Pancreas (tissue), 10 donors: Measurements from ENCODE around the gene HIPK4. TPM values are rescaled to one million over a fixed set of nuclear protein-coding genes. Genes with fewer than 3 reads are reported as not detected.

Source experiments
- ATAC-seq, 4 donors: fragments of 200-7000 bp; cut with Tn5 transposase; one replicate each; pipeline versions ENCODE4 v1.8.0 to v1.9.1; 2020; ENCODE audit warnings: mild to moderate bottlenecking in 4 of 4, moderate library complexity in 4 of 4
- DNase-seq, 6 donors: peaks; one replicate each; pipeline ENCODE4 v3.0.0-alpha.2; 2020
- FAIRE-seq: peaks from 2 replicates; lab custom pipeline; 2012; peaks lifted over from hg19 to GRCh38; lab: Jason Lieb, UNC
- H3K27ac ChIP-seq, 4 donors: fragments of 200-600 bp; sonication (generic); 1 replicate in 3 of 4; 2 replicates in 1 of 4; pipeline versions ENCODE4 v1.5.0 to v1.8.0; 2020
- H3K27me3 ChIP-seq, 4 donors: fragments of 200-600 bp; one replicate each; pipeline ENCODE4 v1.8.0; 2021
- H3K36me3 ChIP-seq, 3 donors: fragments of 200-600 bp; sonication (generic) in 1 of 3; one replicate each; pipeline versions ENCODE4 v1.5.0 to v1.8.0; 2020 to 2021
- H3K4me1 ChIP-seq, 3 donors: fragments of 200-600 bp; one replicate each; pipeline ENCODE4 v1.8.0; 2021
- H3K4me3 ChIP-seq, 4 donors: fragments of 200-600 bp; sonication (generic) in 2 of 4; one replicate each; pipeline versions ENCODE4 v1.5.0 to v1.8.0; 2020 to 2021
- H3K9me3 ChIP-seq, 4 donors: fragments of 200-600 bp; one replicate each; pipeline ENCODE4 v1.8.0; 2021
- WGBS, 2 donors: extraction: QIAGEN DNeasy Blood & Tissue Kit; methylation state at CpG; one replicate each; pipeline ENCODE4 v1.1.7; 2013; 5-methylcytosine and 5-hydroxymethylcytosine counted together
- intact Hi-C, 3 donors: fragments of 100-400 bp; cut with DNase I; formaldehyde crosslinking; loops; one replicate each; pipeline versions ENCODE4 v1.11.1 to v1.14.2; 2022
- polyA plus RNA-seq, 2 donors: library from polyadenylated mRNA; stranded (reverse); fragments of 200-250 nt; gene quantifications; one replicate each; pipeline ENCODE4 v1.2.3, GENCODE V29; 2013
- total RNA-seq, 6 donors: library from RNA; stranded (reverse); fragmentation: NEBNext Ultra II Directional in 4 of 6; extraction: Animal tissue kit (Norgen Biotek cat#: 25700) in 4 of 6; gene quantifications; one replicate each; pipeline versions ENCODE4 v1.2.1 to v1.2.4, GENCODE V29; 2021 to 2023
- TF ChIP-seq, protein P1 (sequence below), 4 donors: fragments of 200-600 bp; sonication (generic) in 3 of 4; IDR thresholded peaks; one replicate each; pipeline versions ENCODE4 v1.5.0 to v1.8.0; 2021; ENCODE audit warnings: antibody characterized with exemption in 4 of 4
- donor health status: healthy with polysubstance abuse.
- donor health status: DM: no; HTN: no; CAD: no; lungs with moderate emphysema.
- donor health status: DM: no; HTN: no; CAD: no.
- donor health status: control.
- donor health status: control.
- donor health status: Bipolar disorder and iron deficiency.
- donor health status: DM: yes; HTN: yes; CAD: no.
- donor health status: DM: no; HTN: no; CAD: no.
- donor health status: DM: no; HTN: no; CAD: no.
- donor health status: DM: yes; HTN: yes; CAD: no.

HIPK4 gene
- total and polyA plus RNA-seq, 8 donors, result 0.05 to 0.14 (median 0.08) TPM; not detected in 3

DNA sequence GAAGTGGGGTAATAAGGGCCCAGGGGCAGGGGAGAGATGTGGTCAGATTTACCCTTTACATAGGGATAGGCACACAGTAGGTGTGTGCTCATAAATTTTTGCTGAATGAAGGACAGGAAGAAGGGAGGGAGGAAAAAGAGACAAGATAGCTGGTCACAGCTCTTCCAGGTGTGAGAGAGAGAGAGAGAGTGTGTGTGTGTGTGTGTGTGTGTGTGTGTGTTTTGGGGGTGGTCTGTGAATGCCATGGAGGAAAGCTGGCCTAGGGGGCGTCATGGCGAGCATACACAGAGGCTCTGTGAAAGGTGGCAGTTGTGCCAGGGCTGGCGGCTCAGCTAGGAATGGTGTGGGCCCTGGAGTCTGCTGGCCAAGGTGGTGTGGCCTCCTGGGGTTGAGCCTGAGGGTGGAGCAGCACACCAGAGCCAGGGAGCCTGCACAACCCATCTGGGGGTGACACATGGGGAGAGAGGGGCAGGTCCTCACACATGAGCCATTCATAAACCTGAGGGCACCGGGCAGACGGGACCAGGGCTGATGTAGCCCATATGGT is 29.2 kb upstream of the HIPK4 start:
- no peak overlapping the region for H3K27ac ChIP-seq
- 51 to 56% methylated on average over 5 of the region's 5 CpGs for WGBS, 2 donors
- intact Hi-C loops, result no loop called here
- TF ChIP-seq, protein P1, sequence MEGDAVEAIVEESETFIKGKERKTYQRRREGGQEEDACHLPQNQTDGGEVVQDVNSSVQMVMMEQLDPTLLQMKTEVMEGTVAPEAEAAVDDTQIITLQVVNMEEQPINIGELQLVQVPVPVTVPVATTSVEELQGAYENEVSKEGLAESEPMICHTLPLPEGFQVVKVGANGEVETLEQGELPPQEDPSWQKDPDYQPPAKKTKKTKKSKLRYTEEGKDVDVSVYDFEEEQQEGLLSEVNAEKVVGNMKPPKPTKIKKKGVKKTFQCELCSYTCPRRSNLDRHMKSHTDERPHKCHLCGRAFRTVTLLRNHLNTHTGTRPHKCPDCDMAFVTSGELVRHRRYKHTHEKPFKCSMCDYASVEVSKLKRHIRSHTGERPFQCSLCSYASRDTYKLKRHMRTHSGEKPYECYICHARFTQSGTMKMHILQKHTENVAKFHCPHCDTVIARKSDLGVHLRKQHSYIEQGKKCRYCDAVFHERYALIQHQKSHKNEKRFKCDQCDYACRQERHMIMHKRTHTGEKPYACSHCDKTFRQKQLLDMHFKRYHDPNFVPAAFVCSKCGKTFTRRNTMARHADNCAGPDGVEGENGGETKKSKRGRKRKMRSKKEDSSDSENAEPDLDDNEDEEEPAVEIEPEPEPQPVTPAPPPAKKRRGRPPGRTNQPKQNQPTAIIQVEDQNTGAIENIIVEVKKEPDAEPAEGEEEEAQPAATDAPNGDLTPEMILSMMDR (IDR thresholded peaks at IDR 0.05), result no peak
- peaks cover 0 to 18% (median 5%) of the 10 kb centered on the region in 3 donors for H3K4me1 ChIP-seq
- no peak for ATAC-seq
- no peaks in the 10 kb centered on the region for H3K36me3 ChIP-seq
- H3K9me3 ChIP-seq, result no peaks in the 10 kb centered on the region
- no peak for FAIRE-seq
- no peak for DNase-seq
- no peak overlapping the region for H3K4me3 ChIP-seq
- H3K27me3 ChIP-seq, result no peaks in the 10 kb centered on the region

DNA sequence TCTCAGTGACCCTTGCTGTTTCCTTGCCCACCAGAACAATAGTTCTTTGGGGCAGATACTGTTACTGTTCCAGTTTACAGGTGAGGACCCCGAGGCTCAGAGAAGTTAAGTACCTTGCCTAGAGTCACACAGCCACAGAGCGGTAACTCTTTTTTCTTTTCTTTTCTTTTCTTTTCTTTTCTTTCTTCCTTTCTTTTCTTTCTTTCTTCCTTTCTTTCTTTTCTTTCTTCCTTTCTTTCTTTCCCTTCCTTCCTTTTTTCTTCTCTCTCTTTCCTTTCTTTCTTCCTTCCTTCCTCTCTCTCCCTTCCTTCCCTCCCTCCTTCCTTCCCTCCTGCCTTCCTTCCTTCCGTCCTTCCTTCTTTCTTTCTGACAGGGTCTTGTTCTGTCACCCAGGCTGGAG is 28.1 kb upstream of the HIPK4 start:
- Histone ChIP-seq H3K9me3 (no peaks in the 10 kb centered on the region), H3K27me3 (no peaks in the 10 kb centered on the region), H3K36me3 (no peaks in the 10 kb centered on the region), H3K27ac (no peak overlapping the region), H3K4me1 (peaks cover 0 to 12% (median 5%) of the 10 kb centered on the region in 3 donors), H3K4me3 (no peak overlapping the region)
- 70 to 82% methylated on average over 3 of the region's 3 CpGs for WGBS, 2 donors
- ATAC-seq (no peak), DNase-seq (no peak), FAIRE-seq (no peak)
- intact Hi-C loops, result no loop called here
- TF ChIP-seq, protein P1 (IDR thresholded peaks at IDR 0.05), result no peak

DNA sequence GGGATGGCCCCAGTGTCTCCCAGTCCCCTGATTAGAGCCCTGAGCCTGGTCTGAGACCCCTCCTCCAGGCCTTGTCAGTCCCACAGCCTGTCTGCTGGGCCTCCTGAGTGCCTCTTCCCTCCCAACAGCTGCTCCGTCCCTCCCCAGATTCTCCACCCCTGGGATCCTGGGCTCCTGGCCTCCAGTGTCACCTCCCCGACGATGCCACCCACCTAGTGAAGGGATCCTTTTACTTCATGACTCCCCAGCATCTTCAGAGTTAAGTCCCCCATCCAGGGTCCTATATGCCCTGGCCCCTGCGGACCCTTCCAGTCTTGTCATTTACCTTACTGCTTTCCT is 27.6 kb upstream of the HIPK4 start:
- Histone ChIP-seq H3K36me3 (no peaks in the 10 kb centered on the region), H3K9me3 (no peaks in the 10 kb centered on the region), H3K27me3 (no peaks in the 10 kb centered on the region), H3K4me3 (no peak overlapping the region), H3K4me1 (peaks cover 0 to 9% (median 5%) of the 10 kb centered on the region in 3 donors), H3K27ac (peak overlapping the region in 2 of 4 donors; percentile 30 to 33)
- intact Hi-C loops, result no loop called here
- FAIRE-seq, result no peak
- TF ChIP-seq, protein P1 (IDR thresholded peaks at IDR 0.05), result no peak
- ATAC-seq, result no peak
- 69 to 72% methylated on average over 4 of the region's 4 CpGs for WGBS, 2 donors
- no peak for DNase-seq

DNA sequence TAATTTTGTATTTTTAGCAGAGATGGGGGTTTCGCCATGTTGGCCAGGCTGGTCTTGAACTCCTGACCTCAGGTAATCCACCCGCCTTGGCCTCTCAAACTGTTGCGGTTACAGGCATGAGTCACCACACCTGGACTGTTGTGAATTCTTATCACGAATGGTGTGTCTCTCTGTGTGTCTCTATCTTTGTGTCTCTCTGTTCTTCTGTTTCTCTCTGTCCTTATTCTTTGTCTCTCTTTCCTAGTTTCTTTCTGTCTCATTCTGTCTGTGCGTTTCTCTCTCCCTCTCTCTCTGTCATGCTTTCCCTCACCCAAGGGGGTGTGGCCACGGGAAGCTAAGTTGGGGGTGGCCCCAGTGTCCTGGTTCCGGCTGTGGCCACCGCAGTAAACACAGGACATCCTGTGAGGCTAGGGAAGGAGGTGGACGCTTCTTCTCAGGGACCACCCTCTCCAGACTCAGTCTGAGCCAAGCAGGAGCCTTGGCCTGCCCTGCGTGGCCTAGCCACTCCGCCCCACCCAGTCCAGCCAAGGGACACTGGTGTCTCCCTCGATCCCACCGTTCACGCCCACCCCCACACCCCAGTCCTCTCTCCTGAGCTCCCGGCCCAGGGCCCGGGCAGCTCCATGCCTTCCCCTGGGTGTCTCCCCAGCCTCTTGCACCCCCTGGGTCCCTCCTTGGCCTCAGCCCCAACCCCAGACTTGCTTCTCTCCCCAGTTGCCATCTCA is 27.1 kb upstream of the HIPK4 start:
- no peak for FAIRE-seq
- Histone ChIP-seq H3K36me3 (no peaks in the 10 kb centered on the region), H3K27ac (peak overlapping the region in 2 of 4 donors; percentile 30 to 33), H3K4me1 (peaks cover 0 to 7% (median 5%) of the 10 kb centered on the region in 3 donors), H3K27me3 (no peaks in the 10 kb centered on the region), H3K9me3 (no peaks in the 10 kb centered on the region), H3K4me3 (no peak overlapping the region)
- ATAC-seq, result no peak
- WGBS, 2 donors, result 64 to 72% methylated on average over 14 to 16 of the region's 16 CpGs
- intact Hi-C loops, result no loop called here
- TF ChIP-seq, protein P1 (IDR thresholded peaks at IDR 0.05), result no peak
- no peak for DNase-seq

DNA sequence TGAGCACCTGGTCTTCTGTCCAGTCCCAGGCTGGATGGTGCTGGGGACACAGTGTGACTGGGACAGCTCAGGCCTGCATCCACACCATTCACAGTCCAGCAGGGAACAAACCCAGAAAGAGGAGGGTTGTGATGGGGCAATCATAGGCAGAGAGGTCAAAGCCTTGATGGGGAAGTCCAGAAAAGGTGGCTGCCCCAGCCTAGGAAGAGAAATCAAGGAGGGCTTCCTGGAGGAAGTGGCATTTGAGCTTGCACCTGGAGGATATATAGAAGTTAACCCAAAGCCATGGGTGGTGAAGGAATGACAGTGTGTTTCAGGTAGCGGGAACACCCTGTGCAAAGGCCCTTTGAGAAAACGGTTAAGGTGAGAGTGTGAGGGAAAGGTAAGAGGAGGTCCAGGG is 25.8 kb upstream of the HIPK4 start:
- 89 to 100% methylated on average over 2 of the region's 2 CpGs for WGBS, 2 donors
- intact Hi-C loops, result no loop called here

More for the DNA sequence above, 25.8 kb upstream of the HIPK4 start:
- H3K9me3 ChIP-seq, result no peaks in the 10 kb centered on the region
- no peaks in the 10 kb centered on the region for H3K36me3 ChIP-seq
- FAIRE-seq, result no peak
- TF ChIP-seq, protein P1 (IDR thresholded peaks at IDR 0.05), result no peak
- no peak for ATAC-seq
- H3K27ac ChIP-seq, result no peak overlapping the region
- no peak for DNase-seq
- no peak overlapping the region for H3K4me3 ChIP-seq
- no peaks in the 10 kb centered on the region for H3K4me1 ChIP-seq
- no peaks in the 10 kb centered on the region for H3K27me3 ChIP-seq
